ENCODE measurements around the gene LEMD2.

DNA sequence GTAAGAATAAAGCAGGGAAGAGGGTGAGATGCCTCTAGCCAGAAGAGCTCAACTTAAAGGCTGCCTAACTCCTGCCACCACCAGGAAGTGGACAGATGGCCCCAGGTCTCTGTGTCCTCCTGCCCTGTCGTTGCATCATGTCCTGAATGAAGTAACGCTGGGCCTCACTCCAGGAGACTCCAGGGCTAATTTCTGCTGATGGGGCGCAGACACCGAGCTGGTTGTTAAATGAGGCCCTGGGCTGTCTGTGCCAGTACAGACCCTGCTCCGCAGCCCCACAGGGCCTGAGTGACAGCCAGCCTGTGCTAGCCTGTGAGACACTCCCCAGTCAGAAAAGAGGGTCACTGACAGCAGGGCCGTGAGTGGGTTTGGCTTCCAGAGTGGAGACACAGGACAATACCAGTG, 48.7 kb downstream of the LEMD2 start:
- TF ChIP-seq, protein P1, sequence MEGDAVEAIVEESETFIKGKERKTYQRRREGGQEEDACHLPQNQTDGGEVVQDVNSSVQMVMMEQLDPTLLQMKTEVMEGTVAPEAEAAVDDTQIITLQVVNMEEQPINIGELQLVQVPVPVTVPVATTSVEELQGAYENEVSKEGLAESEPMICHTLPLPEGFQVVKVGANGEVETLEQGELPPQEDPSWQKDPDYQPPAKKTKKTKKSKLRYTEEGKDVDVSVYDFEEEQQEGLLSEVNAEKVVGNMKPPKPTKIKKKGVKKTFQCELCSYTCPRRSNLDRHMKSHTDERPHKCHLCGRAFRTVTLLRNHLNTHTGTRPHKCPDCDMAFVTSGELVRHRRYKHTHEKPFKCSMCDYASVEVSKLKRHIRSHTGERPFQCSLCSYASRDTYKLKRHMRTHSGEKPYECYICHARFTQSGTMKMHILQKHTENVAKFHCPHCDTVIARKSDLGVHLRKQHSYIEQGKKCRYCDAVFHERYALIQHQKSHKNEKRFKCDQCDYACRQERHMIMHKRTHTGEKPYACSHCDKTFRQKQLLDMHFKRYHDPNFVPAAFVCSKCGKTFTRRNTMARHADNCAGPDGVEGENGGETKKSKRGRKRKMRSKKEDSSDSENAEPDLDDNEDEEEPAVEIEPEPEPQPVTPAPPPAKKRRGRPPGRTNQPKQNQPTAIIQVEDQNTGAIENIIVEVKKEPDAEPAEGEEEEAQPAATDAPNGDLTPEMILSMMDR (IDR thresholded peaks at IDR 0.05) = no peak
- TF ChIP-seq POLR2A (IDR thresholded peaks at IDR 0.05) = no peak
